ENCODE data around the gene KRT26.
"Not testable (repeated sequence)": the region's sequence is repeated elsewhere in the genome, so short reads cannot be mapped to it uniquely, and the experiment has no call there.

- TF ChIP-seq CTCF (IDR thresholded peaks at IDR 0.05 in 4 of 5, conservative IDR thresholded peaks at IDR 0.05 in 1 of 5); POLR2A (IDR thresholded peaks at IDR 0.05): not testable (repeated sequence)
Measured at GRCh38 chr17:40748666-40749065, 23.3 kb downstream of the KRT26 start.
